Measurements from ENCODE around the gene MCHR1. TPM values are rescaled to one million over a fixed set of nuclear protein-coding genes. Genes with fewer than 3 reads are reported as not detected.

Gene MCHR1
- total and polyA plus RNA-seq, 2 donors (not counting 1 experiment from before 2014, with no cell fraction given) = 0.20 to 0.99 TPM

- Histone ChIP-seq H2AFZ (ENCODE audit: low read length) (no peak overlapping the region), H3K4me2 (ENCODE audit: extremely low read depth, insufficient read depth, low read length) (no peak overlapping the region)
- TF ChIP-seq CTCF (conservative IDR thresholded peaks at IDR 0.05 in 1 of 2, IDR thresholded peaks at IDR 0.05 in 1 of 2; ENCODE audit: low read depth in 1 of 2, low read length in 2 of 2) = no peak
- no peak for TF ChIP-seq EZH2 (IDR thresholded peaks at IDR 0.05; ENCODE audit: low read length, missing control alignments)
Observed at GRCh38 chr22:40670058-40670457, 9.2 kb upstream of the MCHR1 start.

DNA sequence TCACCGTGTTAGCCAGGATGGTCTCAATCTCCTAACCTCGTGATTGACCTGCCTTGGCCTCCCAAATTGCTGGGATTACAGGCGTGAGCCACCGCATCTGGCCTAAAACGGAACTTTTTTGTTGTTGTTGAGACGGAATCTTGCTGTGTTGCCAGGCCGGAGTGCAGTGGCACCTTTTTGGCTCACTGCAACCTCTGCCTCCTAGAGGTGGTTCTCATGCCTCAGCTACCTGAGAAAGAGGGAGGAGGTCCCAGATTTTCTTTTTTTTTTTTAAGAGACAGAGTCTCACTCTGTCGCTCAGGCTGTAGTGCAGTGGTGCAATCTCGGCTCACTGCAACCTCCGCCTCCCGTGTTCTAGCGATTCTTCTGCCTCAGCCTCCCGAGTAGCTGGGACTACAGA, 7.9 kb upstream of the MCHR1 start:
- no peak overlapping the region for H3K4me3 ChIP-seq (replicated peaks in 1 of 4; ENCODE audit: control extremely low read depth in 1 of 4, insufficient read depth in 1 of 4, low read depth in 3 of 4, low read length in 4 of 4)
- H3K36me3 ChIP-seq (ENCODE audit: control insufficient read depth, insufficient read depth, low read length) = no peaks in the 10 kb centered on the region
- no peak overlapping the region for H2AFZ ChIP-seq (ENCODE audit: low read length)
- H3K27me3 ChIP-seq (ENCODE audit: control insufficient read depth, insufficient read depth, low read length) = no peaks in the 10 kb centered on the region
- DNase-seq (ENCODE audit: low read depth in 2 of 2) = no peak
- TF ChIP-seq EZH2 (IDR thresholded peaks at IDR 0.05; ENCODE audit: low read length, missing control alignments) (no peak), CTCF (conservative IDR thresholded peaks at IDR 0.05 in 1 of 2, IDR thresholded peaks at IDR 0.05 in 1 of 2; ENCODE audit: low read depth in 1 of 2, low read length in 2 of 2) (no peak)
- H3K4me1 ChIP-seq (ENCODE audit: control insufficient read depth, extremely low read depth, insufficient read depth, low read length) = peaks cover 2% of the 10 kb centered on the region
- H3K9me3 ChIP-seq (ENCODE audit: control insufficient read depth, insufficient read depth, low read depth, low read length) = no peaks in the 10 kb centered on the region
- no peaks in the 10 kb centered on the region for H4K20me1 ChIP-seq (ENCODE audit: control insufficient read depth, extremely low read depth, insufficient read depth, low read length)
- no peak overlapping the region for H3K27ac ChIP-seq (ENCODE audit: insufficient read depth, low read length)
- no peak overlapping the region for H3K4me2 ChIP-seq (ENCODE audit: extremely low read depth, insufficient read depth, low read length)
- no peak overlapping the region for H3K9ac ChIP-seq (ENCODE audit: insufficient read depth, low read length)
- H3K79me2 ChIP-seq (ENCODE audit: control insufficient read depth, insufficient read depth, low read length) = no peaks in the 10 kb centered on the region

More at GRCh38 chr22:40670058-40670457, 9.2 kb upstream of the MCHR1 start:
- Histone ChIP-seq H3K4me3 (replicated peaks in 1 of 4; ENCODE audit: control extremely low read depth in 1 of 4, insufficient read depth in 1 of 4, low read depth in 3 of 4, low read length in 4 of 4) (no peak overlapping the region), H3K9me3 (ENCODE audit: control insufficient read depth, insufficient read depth, low read depth, low read length) (no peaks in the 10 kb centered on the region), H3K4me1 (ENCODE audit: control insufficient read depth, extremely low read depth, insufficient read depth, low read length) (peaks cover 2% of the 10 kb centered on the region), H3K36me3 (ENCODE audit: control insufficient read depth, insufficient read depth, low read length) (no peaks in the 10 kb centered on the region), H3K27me3 (ENCODE audit: control insufficient read depth, insufficient read depth, low read length) (no peaks in the 10 kb centered on the region), H3K79me2 (ENCODE audit: control insufficient read depth, insufficient read depth, low read length) (no peaks in the 10 kb centered on the region), H3K27ac (ENCODE audit: insufficient read depth, low read length) (no peak overlapping the region), H4K20me1 (ENCODE audit: control insufficient read depth, extremely low read depth, insufficient read depth, low read length) (no peaks in the 10 kb centered on the region), H3K9ac (ENCODE audit: insufficient read depth, low read length) (no peak overlapping the region)
- DNase-seq (ENCODE audit: low read depth in 2 of 2) = no peak

DNA sequence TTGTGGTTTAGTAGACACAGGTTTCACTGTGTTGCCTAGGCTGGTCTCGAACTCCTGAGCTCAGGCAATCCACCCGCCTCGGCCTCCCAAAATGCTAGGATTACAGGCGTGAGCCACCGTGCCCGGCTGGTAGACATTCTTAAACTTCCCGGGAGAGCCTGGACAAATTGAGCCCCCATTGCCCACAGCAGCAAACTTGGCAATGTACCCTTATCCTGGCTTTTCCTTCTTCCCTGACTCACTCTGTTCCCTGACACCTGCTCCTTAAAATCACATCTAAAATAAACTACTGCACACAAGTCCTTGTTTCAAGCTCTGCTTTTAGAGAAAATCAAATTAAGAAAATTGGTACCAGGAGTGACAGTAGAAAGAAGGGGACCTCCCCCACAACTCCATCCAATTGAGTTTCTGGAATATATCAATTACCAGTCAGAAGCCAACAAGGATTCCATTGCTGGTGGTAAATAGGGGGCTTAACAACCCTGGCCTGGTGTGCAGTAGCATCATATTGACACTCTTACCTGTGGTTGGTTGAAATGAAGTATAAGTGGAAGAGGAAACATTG, 7.4 kb upstream of the MCHR1 start:
- TF ChIP-seq CTCF (conservative IDR thresholded peaks at IDR 0.05 in 1 of 2, IDR thresholded peaks at IDR 0.05 in 1 of 2; ENCODE audit: low read depth in 1 of 2, low read length in 2 of 2) (no peak), EZH2 (IDR thresholded peaks at IDR 0.05; ENCODE audit: low read length, missing control alignments) (no peak)
- DNase-seq (ENCODE audit: low read depth in 2 of 2) = no peak
- H3K4me2 ChIP-seq (ENCODE audit: extremely low read depth, insufficient read depth, low read length) = no peak overlapping the region
- H4K20me1 ChIP-seq (ENCODE audit: control insufficient read depth, extremely low read depth, insufficient read depth, low read length) = no peaks in the 10 kb centered on the region
- H3K4me1 ChIP-seq (ENCODE audit: control insufficient read depth, extremely low read depth, insufficient read depth, low read length) = peaks cover 2% of the 10 kb centered on the region
- no peak overlapping the region for H3K27ac ChIP-seq (ENCODE audit: insufficient read depth, low read length)
- no peaks in the 10 kb centered on the region for H3K36me3 ChIP-seq (ENCODE audit: control insufficient read depth, insufficient read depth, low read length)
- no peak overlapping the region for H3K9ac ChIP-seq (ENCODE audit: insufficient read depth, low read length)
- no peak overlapping the region for H2AFZ ChIP-seq (ENCODE audit: low read length)
- H3K9me3 ChIP-seq (ENCODE audit: control insufficient read depth, insufficient read depth, low read depth, low read length) = no peaks in the 10 kb centered on the region
- no peak overlapping the region for H3K4me3 ChIP-seq (replicated peaks in 1 of 4; ENCODE audit: control extremely low read depth in 1 of 4, insufficient read depth in 1 of 4, low read depth in 3 of 4, low read length in 4 of 4)
- no peaks in the 10 kb centered on the region for H3K79me2 ChIP-seq (ENCODE audit: control insufficient read depth, insufficient read depth, low read length)
- H3K27me3 ChIP-seq (ENCODE audit: control insufficient read depth, insufficient read depth, low read length) = no peaks in the 10 kb centered on the region

Data from fibroblast of lung (primary cell).